ENCODE results near the gene ELOVL3.

The ELOVL3 gene

DNA sequence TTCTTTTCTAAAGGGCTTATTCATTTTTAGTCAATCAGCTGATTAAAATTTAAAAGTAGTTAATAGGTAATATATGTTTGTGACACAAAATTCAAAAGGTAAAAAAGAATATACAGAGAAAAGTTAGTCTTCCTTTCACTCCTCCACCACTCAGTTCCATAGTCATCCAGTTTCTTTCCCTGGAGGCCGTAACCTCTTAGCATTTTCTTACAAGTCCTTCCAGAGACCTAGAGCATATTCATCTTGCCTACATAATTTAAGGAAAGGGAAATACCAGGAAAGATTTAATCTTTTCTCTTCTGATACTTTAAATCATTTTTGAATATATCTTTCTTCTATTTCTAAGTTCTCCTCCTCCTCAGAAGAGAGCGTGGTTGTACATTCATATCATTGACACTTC lies 29.3 kb downstream of the ELOVL3 start:
- DNase-seq = no peak

DNA sequence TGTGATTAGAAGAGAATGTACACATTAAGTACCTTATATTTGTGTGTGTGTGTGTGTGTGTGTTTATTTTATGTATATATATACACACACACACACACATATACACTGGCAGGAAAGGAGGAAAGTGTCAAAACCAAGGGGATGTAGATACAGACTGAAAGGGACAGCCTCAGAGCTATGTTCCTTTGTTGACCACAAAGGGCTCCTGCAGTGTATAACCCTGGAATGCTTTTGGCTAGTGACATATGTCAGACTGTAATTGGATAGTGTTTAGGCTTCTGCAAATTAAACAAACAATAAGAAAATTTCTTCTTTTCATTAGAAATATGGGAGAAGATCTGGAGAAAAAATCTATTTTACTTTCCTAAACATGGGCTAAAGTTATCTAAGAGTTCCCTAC lies 35.1 kb downstream of the ELOVL3 start:
- DNase-seq = no peak

DNA sequence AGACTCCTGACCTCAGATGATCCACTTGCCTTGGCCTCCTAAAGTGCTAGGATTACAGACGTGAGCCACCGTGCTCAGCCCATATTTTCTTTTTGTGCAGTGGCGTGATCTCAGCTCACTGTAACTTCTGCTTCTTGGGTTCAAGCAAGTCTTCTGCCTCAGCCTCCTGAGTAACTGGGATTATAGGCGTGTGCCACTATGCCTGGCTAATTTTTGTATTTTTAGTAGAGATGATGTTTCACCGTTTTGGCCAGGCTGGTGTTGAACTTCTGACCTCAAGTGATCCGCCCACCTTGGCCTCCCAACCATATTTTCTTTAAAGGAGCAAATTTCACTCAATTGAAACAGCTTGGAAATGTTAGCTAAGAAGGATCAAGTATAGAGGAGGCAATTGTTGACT lies 35.7 kb downstream of the ELOVL3 start:
- no peak for DNase-seq

DNA sequence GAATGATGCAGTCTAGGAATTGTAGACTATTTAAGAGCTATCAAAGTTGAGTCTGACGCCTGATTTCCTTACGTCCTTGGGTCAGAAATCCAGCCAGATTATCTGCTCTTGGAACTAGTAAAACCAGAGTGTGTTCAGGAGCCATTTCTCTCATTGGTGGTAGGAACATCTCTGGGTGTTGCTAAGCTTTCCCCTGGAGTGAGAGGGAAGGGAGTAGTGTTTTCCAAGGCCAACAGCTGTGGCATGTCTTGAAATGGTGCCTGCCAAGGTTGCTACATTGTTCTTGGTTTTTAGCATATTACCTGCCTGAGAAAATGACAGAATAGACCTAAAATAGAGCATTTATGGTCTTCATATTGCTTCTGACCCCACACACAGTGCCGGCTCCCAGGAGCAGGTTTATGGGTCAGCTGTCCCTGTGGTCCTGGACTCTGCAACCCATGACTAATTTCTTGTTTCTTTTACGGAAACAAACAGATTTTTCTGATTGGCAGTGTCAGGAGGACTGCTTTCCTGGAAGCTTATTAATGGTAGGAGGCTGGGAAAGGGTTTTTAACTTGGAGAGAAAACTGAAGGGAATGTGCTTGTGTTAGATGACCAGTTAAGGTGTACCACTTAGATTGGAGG lies 36.8 kb downstream of the ELOVL3 start:
- no peak for DNase-seq

DNA sequence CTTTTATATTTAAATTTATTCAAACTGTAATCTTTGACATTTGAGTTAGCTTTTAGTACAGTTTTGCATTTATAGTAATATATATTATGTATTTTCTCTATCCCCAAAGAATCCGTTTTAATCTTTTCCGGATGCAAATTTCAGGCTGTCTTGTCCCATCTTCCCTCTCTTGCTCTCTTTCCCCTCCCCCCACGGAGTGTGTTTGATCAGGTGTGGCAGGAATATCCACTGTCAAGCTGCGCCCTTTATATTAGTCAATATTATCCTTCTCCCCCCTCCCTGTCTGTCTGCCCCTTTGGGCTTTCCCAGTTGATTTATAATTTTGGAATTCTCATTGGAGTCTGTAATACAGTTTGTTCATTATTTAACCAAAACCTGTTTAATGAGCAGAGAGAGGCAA lies 38.3 kb downstream of the ELOVL3 start:
- DNase-seq = no peak

DNA sequence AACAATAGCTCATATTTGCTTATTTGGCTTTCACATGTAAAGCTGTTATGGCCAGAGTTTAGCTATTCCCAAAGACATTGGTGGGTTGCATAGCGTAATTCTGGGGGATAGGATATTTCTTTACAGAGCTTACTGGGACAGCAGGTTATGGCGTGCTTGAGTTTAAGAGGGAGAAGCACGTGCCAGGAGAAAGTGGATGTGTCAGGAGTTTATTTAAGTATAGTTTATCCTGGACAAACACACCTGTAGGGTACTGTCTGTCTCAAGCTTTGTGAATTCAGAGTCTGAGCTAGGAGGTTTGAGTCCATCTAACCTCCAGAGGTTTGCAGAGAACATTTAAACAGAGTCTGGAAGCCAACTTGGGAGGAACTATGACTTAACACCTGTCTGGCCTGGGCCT lies 40.6 kb downstream of the ELOVL3 start:
- DNase-seq = no peak

DNA sequence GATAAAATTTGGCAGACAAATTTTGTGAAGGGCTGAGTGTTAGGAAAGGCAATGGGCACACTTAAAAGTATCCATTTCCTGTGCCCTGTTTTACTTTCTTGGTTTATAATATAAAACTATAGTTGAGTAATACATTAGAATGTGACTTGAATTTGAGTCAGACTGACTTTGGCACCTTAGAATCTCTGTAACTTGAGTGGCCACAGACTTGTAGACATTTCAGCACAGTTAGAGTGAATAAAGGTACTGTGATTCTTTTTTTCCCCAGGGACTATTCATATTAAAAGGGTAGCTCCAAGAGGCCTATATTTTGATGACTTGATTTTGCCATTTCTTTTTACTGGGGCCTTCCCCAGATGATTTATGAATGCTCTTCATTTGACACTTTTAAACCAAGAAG lies 41.6 kb downstream of the ELOVL3 start:
- DNase-seq = peak; percentile 57

DNA sequence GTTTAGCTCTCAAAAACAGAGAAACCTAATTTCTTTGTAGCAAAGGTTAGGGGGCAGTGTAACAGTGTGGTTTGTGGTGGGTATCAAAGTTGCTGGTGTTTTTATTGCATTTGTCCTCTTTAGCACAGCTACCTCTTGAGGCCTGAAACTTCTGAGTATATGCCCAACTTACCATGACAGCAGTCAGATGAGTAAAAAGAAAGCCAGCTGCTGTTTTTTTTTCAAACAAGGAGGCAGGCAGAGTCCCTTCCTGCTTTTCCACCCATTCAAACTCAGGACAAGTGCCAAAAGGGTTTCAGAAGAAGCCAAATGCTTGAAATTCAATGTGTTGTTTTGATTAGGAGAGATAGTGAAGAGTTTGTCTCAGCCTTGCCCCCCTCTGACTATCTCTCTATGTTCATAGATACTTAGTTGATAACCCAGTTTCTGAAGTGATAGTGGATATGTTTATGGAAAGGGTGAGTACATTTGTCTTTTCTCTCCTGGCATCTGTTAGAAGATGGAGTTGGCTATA lies 42.3 kb downstream of the ELOVL3 start:
- peak; percentile 28 for DNase-seq

DNA sequence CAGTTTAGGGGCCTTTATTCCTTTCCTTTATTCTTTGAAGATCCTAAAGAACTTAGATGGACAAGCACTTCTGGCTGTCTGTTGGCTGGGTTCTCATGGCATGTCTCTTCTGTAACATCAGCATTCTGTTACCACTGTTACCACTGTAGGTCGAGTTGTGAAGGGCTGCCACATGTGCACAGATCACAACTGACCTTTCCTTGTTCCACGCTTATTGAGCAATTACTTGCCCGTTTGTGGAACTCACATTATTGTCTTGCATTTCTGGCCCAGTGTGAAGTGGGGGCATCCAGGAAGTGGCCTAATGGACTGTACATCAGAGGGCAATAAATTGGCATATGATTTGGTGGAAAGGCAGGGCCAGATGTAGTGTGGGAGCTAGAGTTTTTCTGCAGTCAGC lies 42.9 kb downstream of the ELOVL3 start:
- no peak for DNase-seq

DNA sequence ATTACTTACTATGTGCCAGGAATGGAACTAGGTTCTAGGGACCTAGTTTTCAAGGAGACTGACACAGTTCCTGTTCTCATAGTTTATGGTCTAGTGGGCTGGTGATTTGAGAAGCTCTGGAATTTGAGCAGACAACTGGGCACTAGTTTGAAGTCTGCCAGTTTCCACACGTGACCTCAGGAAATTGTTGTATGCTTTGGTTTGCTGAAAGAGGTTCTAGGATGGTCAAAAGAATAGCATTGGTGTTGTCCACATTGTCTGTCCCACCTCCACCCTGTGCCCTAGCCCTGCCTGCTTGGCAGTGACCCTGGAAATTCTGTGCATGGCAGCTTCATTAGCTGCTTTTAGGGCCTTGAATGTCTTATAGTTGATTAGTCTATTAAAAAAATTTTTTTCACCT lies 48.0 kb downstream of the ELOVL3 start:
- DNase-seq = no peak

DNA sequence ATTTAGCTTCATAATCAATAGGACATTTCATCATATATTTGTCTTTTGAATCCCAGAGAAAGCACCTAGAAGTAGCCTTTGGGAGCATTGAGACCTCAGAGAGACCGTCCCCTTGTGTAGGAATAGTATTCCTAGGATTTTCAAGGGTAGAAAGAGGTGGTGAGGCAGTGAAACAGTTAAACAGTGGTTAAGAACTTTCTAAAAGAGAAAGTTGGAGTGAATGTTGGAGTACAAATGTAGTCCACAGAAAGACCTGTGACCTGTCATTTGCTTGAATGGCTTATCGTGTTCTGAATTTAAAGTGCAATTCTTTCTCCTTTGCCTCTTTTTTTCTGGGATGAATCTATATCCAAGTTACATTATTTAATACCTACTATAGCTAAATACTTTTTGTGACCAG lies 49.2 kb downstream of the ELOVL3 start:
- no peak for DNase-seq

DNA sequence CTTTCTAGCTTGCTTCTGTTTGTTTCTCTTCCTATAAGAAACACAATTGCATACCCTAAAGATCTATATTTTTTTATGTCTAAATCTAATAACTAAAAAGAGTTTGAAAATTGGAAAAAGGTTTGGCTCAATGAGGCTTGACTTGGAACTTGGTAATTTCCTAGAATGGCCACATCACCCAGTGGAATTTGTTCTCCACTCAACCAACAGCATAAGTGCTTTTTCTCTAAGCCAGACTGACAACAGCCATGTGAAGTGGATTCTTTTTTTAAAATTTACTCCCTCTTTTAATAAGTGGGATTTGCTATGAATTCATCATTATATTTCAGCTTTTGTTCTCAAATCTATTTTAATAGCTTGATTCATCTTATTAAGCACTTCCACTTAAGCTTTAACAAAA lies 53.0 kb downstream of the ELOVL3 start:
- DNase-seq = no peak
